ENCODE results near the gene RNF26. TPM values are rescaled to one million over a fixed set of nuclear protein-coding genes. Genes with fewer than 3 reads are reported as not detected.

RNF26 gene
- total RNA-seq, 1 experiment from 2014 or later, result 69.0 TPM

GRCh38 chr11:119329320-119329719 lies 5.0 kb upstream of the RNF26 start:
- intact Hi-C loops (cut with micrococcal nuclease; ENCODE audit: unreplicated experiment) (no loop called here), in situ Hi-C loops (cut with HindIII; ENCODE audit: low pct_unique_long_range_greater_than_20kb, low sequenced_read_pairs) (no loop called here)
- no peak for ATAC-seq
- Histone ChIP-seq H3K27me3 (ENCODE audit: control insufficient read depth, insufficient read depth, low read length) (no peaks in the 10 kb centered on the region), H3K4me1 (ENCODE audit: control insufficient read depth, insufficient read depth, low read length) (no peaks in the 10 kb centered on the region), H3K9me3 (ENCODE audit: control insufficient read depth, insufficient read depth, low read depth, low read length) (no peaks in the 10 kb centered on the region), H3K36me3 (ENCODE audit: control insufficient read depth, insufficient read depth, low read length) (no peaks in the 10 kb centered on the region), H3K27ac (ENCODE audit: low read length) (no peak overlapping the region), H3K4me3 (ENCODE audit: low read depth in 2 of 2, low read length in 2 of 2) (no peak overlapping the region)
- TF ChIP-seq CTCF (IDR thresholded peaks at IDR 0.05), result no peak
- TF ChIP-seq REST (IDR thresholded peaks at IDR 0.05; ENCODE audit: insufficient read depth in 1 of 2, low read depth in 2 of 2, low read length in 1 of 2), result no peak
- no peak for TF ChIP-seq TCF7L2 (IDR thresholded peaks at IDR 0.05; ENCODE audit: low read depth, low read length)
- TF ChIP-seq SIN3A (IDR thresholded peaks at IDR 0.05; ENCODE audit: borderline replicate concordance, insufficient read depth, low read depth, low read length), result no peak
- no peak for TF ChIP-seq POLR2AphosphoS5 (IDR thresholded peaks at IDR 0.05; ENCODE audit: low read depth, low read length)
- DNase-seq (ENCODE audit: low read depth, low spot score), result no peak
- CTCF ChIA-PET, result no interaction called here
- POLR2A ChIA-PET, result no interaction called here
- no TSS peak for BruUV-seq (replicated peaks)

- in situ Hi-C loops (cut with HindIII; ENCODE audit: low pct_unique_long_range_greater_than_20kb, low sequenced_read_pairs), result no loop called here
- H3K27me3 ChIP-seq (ENCODE audit: control insufficient read depth, insufficient read depth, low read length), result no peaks in the 10 kb centered on the region
- H3K36me3 ChIP-seq (ENCODE audit: control insufficient read depth, insufficient read depth, low read length), result no peaks in the 10 kb centered on the region
- H3K27ac ChIP-seq (ENCODE audit: low read length), result no peak overlapping the region
- no peaks in the 10 kb centered on the region for H3K9me3 ChIP-seq (ENCODE audit: control insufficient read depth, insufficient read depth, low read depth, low read length)
- TF ChIP-seq SIN3A (IDR thresholded peaks at IDR 0.05; ENCODE audit: borderline replicate concordance, insufficient read depth, low read depth, low read length), result no peak
- no peak for TF ChIP-seq CTCF (IDR thresholded peaks at IDR 0.05)
- TF ChIP-seq POLR2AphosphoS5 (IDR thresholded peaks at IDR 0.05; ENCODE audit: low read depth, low read length), result no peak
- TF ChIP-seq REST (IDR thresholded peaks at IDR 0.05; ENCODE audit: insufficient read depth in 1 of 2, low read depth in 2 of 2, low read length in 1 of 2), result no peak
- no peak for TF ChIP-seq TCF7L2 (IDR thresholded peaks at IDR 0.05; ENCODE audit: low read depth, low read length)
- peaks cover 5% of the 10 kb centered on the region for H3K4me1 ChIP-seq (ENCODE audit: control insufficient read depth, insufficient read depth, low read length)
- DNase-seq (ENCODE audit: low read depth, low spot score) (no peak), ATAC-seq (no peak)
- intact Hi-C loops (cut with micrococcal nuclease; ENCODE audit: unreplicated experiment), result no loop called here
- CTCF ChIA-PET, result no interaction called here
- no peak overlapping the region for H3K4me3 ChIP-seq (ENCODE audit: low read depth in 2 of 2, low read length in 2 of 2)
- no TSS peak for BruUV-seq (replicated peaks)
- POLR2A ChIA-PET, result no interaction called here
These were observed 4.1 kb upstream of the RNF26 start for GRCh38 chr11:119330237-119330636.

Measured in Panc1 (cell line).